HG03439 (cell line): ENCODE data around the gene AP1S1.

Experiments
- ATAC-seq: cut with Tn5 transposase; IDR thresholded peaks from one replicate; pipeline ENCODE4 v1.9.1; 2021; ENCODE audit warnings: mild to moderate bottlenecking, moderate library complexity; ENCODE audit not compliant: unreplicated experiment

AP1S1 gene

DNA sequence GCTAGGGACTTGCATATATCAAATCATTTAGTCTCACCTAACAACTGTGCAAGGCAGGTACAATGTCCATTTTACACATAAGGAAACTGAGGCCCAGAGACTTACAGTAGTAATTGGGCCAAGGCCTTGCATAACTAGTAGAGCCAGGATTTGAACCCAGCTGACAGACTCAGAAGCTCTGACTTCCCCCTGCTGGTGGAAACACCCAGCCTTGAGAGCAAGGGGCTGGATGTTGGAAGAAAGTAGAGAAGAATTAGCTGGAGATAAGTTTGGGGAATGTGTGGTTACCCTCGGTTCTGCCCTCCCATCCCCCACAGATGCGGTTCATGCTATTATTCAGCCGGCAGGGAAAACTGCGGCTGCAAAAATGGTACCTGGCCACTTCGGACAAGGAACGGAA is 2.0 kb downstream of the AP1S1 start:
- no peak for ATAC-seq

DNA sequence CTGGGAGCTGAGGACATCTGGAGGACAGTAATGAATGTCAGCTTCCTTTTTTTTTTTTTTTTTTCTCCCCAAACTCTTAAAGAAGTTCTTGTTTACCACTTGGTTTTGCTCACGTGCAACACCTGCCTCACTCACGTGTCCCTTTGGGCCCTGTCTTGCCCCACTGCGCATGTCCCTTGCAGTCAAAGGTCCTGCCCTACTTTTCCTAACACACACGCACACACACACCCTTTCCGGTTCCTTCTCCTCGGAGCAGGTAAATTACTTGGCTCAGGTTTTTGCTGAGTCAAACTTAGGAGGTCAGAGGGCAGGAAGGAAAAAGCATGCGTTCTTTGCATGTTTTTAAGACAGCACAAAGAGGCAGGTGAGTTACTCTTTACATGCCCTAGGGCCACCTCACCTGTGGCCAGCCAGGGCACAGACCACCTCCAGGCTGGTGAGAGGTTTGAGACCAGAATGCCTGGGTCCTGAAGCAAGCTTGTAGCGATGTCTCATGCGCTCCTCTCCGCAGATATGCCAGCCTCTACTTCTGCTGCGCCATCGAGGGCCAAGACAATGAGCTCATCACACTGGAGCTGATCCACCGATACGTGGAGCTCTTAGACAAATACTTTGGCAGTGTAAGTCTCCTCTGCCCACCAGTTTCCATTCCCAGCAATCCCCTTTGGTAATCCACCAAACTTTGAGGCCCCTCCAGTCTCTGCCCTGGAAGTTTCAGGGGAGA is 2.8 kb downstream of the AP1S1 start:
- no peak for ATAC-seq

DNA sequence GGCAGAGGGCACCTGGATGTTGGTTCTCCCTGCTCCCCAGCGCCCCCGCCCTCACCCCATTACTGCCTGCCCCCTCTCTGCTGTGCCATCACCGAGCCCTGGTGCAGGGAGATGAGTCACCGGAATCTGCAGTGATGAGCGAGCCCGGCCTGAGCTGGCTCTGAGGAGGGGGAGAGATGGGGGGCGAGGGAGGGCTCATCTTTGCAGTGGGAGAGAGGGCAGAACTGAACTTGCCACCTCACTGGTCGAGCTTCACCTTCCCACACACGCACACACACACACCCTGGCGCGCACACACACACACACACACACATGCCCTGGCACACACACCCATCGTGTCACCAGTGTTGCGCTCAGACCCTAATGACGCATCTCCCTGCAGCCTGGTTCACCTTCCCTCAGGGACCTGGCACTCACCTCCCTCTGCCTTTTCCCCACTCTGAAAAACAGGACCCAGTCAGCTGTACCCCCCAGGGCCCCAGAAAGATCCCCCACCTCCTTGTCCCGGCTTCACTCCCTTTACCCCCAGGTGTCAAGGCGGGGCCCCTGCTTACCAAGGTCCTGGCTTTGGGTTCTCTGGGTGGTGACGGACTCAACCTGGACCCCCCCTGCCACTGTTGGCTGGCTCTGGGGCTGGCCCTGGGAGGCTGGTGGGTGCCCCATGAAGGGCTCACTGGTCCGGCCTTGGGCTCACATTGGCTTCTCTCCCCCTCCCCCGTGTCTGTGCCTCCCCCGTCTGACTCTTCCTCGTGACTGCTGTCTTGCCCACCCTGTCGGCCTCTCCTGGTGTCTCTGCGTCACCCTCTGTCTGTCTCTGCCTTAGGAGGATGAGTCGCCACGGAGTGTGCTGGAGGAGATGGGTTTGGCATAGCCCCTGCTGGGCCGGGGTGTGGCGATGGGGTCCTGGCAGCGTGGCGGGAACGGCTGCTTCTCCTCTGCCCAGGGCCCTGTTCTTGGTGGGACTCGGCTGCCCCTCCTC is 5.7 kb downstream of the AP1S1 start:
- no peak for ATAC-seq

DNA sequence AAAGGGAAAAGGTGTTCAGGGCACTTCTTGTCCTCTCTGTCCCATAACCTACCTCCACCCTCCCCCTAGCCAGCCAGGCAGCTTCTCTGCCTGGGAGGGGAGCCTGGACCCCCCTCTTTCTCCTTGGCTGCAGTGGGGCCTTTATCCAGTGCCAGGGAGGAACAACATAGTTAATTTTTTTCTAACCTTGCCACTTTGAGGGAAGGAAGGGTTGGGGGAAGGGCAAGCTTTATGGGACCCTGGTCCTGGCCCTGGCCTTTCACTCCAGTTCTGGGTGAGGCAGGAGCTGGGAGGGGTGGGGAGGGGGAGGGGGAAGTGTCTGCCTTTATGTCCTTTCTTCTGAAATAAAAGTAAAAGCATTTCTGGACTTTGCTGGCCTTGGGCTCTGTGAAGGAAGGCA is 6.6 kb downstream of the AP1S1 start:
- ATAC-seq, result no peak

DNA sequence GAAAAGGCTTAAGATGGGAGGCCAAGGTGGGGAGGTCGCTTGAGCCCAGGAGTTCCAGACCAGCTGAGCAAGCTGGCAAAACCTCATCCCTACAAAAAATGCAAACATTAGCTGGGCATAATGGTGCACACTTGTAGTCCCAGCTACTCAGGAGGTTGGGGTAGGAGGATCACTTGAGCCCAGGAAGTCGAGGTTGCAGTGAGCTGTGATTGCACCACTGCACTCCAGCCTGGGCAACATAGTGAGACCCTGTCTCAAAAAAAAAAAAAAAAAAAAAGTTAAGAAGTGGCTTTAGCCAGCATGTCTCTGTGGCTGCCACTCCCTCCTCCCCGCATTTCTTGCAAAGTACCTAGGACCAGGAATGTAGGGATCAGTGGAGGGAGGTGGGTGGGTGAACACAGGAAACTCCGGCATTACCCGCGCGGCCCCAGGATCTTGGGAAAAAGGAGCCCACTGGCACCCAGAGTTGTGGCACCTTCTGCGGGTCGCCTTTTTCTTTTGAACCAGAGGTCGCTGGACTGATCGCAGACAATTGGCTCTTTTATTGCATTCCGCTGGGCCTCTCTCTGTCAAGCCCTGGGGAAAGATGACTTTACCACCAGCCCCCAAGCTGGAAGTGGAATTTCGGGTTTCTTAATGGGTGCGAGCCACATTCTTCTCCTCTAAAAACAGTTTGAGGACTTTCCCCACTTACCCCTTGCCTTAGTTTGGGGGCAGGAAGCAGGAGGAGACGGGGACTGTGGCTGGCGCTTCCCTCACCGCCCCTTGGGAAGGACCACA is 7.6 kb downstream of the AP1S1 start:
- ATAC-seq, result no peak

DNA sequence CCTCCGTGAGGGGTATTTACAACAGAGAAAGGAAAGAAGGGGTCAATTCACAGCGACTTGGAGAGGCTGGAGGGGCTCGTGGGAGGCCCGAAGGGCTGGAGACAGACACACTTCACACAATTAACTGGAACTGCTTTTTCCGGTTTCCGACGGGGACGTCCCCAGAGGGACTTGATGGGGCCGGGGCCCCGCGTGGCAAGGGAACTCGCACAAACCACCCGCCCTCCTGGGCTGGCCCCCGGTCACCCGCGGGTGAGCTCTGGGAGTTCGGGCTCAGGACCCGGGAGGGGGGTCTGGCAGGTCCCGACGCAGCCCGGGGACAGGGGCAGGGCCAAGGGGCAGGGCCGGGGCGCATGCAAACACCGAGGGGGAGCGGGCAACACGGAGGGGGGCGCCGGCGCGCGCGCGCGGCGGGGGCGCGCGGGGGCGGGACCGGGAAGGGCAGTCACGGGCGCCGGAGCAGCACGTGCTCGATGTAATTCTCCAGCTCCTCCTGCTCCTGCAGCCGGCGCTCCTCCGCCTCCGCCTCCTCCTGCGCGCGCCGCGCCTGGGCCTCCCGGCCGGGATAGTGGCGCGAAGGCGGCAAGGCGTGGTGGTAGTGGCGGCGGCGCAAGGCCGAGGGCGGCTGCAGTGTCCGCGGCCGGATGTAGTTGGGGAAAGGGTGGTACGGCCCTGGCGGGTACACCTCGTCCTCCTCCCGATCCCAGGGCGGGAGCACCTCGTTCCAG is 8.4 kb downstream of the AP1S1 start:
- no peak for ATAC-seq

DNA sequence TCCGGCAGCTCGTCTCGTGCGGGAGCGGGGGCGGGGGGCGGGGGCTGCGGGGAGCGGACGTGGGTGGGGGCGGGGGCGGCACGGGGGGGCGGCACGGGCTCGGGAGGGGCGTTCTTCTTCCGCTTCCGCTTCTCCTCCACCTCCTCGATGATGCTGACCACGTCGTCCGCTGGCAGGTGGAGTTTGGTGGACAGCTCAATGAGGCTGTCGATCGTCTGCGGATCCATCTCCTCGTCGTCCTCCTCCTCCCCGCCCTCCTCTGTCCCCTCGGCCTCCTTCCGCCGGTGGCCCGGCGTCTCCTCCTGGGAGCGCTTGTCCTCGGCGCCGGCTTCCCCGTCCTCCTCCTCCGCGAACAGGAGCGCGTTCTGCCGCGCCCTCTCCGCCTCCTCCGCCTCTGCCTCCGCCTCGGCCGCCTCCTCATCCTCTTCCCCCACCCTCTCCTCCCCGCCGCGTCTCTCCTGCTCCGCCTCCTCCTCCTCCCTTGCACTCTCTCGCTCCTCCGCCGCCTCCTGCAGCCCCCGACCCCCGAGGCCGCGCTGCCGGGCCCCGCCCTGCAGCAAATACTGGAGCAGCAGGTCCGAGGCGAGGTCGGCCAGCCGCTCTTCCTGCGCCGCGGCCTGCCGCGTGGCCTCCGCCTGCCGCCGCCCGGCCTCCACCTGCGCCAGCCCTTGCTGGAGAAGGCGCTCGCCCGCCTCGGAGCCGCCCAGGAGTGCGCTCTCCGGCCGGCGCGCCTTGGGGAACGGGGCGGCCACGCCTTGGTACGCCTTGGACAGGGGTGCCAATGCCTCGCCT is 9.2 kb downstream of the AP1S1 start:
- ATAC-seq, result no peak

DNA sequence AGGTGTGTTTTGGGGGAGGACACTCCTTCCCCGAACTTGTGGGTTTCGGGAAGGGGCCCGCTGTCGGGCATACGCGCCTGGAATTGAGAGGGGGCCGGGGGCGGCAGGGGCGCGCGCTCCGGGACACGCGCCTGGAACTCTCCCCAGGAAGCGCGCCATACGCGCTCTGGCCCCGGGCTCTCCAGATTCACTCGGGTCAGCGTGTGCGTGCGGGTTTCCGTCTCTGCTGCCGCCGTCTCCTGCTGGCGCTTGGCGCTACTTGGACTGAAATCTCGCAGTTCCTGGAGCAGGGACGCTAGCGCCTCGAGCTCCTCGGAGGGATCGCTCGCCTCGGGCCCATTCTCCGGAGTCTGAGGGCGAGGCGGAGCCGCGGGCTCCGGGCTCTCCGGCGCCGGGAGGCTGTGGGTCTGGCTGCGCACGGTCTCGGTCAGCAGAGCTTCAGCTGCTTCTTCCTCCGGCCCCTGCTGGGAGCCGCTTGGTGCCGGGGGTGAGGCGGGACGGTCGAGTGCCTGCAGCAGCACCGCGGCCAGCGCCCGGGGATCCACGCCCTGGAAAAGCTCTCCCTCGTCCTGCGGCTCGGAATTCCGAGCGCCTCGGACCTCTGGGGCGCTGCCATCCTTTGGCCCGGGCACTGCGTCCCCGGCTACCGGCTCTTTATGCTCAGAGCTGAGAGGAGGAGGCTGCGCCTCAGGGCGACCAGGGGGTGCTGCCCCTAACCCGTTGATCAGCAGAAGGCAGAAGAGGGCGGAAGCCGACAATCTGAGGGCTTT is 10.0 kb downstream of the AP1S1 start:
- no peak for ATAC-seq

DNA sequence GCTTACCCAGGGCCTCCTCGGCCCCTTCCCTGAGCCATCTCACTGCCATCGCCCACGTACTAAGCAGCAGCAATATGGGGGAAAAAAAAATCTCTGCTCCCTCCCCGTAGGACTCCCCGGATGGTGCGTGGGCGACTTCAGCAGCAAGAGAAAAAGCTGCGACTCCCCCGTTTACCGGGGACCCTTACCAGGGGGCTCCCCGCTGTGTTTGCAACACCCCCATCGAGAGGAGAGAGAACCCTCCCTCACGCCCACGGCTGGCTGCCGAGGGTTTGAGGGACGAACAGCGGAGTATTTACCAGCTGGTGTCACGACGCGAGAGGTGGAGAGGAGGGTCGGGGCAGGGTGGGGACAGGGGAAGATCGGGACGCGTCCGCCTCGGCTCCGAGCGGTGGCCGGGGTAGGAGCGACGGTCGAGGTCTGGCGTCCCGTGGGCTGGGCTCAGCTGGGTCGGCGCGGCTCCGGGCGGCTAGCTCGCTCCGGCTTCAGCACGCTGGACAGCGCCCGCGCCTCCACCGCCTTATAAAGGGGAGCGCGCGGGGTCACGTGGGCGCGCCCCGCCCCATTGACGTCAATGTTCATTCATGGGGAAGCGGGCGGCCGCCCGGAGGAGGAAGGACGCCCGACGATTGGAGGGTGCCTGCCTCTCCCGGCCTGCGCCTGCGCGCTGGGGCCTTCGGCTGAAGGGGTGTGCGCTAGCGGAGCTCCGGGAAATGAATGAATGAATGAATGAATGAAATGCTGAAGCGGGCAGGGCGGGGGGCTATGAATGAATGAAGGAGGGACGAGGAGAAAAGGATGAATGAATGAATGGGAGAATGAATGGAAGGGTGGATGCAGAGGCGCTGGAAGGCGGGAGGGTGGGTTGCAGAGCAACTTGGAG is 11.0 kb downstream of the AP1S1 start, which contains the start of gene VGF:
Gene VGF (minus strand): TSS at position 495 of the 883 bp plus-strand sequence. CDS start 726 bp downstream, outside the sequence.
- peak; percentile 71 for ATAC-seq

DNA sequence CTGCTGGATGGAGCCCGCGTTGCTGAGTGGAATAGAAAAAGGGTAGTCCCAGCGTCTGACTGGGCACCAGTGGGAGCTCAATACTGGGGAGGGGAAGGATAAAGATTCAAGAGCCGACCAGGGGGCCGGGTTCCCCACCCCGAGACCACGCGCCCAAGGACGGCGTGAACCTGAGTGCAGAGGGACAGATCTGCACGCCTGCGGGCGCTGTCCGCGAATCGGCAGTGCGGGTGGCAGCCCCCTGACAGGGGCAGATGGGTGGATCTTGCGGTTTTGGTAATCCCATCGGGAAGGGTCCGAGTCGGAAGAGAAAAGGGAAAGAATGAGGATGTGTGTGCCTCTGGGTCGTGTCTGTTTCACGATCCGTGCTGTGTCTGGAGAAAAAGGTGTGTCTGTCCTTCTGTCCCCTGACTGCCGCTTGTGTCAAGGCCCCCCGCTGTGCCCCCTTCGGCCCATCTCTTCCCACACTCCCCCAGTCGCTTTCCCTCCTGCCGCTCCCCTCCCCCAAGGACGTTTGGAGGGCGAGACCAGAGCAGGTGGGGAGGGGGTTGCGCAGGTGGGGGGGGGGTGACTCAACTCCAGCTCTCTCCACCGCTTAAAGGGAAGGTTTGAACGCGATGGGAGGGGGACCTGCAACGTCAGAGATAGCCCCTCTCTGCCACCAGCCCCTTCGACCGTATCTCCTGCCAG is 11.8 kb downstream of the AP1S1 start:
- no peak for ATAC-seq

DNA sequence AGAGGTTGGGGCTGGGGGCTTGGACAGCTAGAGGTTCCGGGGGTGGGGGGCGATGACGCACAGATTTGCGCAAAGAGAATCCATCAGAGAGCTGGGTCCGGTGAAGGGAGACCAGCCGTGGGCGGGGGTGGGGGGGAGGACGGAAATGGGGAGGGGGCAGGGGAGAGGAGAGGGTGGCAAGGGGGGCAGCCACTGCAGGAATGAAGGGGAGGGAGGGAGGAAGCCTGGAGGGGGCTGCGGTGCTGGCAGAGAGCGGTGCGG is 12.3 kb downstream of the AP1S1 start:
- ATAC-seq, result no peak

DNA sequence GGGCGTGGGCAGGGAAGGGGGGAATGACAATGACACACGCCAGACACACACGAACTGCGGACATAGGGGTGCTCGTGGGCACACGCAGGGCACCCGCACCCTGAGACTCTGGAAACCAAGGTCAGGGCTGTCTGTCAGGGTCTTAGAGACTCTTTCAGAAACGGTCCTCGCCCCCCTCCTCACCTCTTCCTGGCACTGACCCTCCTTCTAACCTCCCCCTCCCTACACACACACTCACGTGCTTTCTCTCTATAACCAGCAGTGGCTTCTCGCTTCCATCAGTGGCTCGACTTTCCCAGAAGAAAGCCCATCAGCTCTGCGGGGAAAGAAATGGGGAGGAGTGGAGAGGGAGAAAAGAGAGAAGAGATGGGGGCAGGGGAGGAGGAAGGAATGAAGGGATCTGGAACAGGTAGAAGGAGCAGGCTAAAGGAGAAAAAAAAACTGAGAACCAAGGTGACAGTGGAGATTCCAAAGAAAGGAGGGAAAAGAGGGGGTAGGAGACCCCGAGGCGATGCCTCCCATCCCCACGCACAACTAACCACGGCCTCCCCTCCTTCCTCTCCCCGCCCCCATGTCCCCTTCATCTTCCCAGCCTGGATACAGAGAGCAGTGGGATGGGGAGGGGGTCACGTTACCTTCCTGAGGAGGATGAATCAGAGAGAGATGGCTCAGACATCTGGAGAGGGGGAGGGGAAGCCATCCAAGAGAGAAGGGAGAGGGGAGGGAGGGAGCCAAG is 12.8 kb downstream of the AP1S1 start:
- no peak for ATAC-seq

DNA sequence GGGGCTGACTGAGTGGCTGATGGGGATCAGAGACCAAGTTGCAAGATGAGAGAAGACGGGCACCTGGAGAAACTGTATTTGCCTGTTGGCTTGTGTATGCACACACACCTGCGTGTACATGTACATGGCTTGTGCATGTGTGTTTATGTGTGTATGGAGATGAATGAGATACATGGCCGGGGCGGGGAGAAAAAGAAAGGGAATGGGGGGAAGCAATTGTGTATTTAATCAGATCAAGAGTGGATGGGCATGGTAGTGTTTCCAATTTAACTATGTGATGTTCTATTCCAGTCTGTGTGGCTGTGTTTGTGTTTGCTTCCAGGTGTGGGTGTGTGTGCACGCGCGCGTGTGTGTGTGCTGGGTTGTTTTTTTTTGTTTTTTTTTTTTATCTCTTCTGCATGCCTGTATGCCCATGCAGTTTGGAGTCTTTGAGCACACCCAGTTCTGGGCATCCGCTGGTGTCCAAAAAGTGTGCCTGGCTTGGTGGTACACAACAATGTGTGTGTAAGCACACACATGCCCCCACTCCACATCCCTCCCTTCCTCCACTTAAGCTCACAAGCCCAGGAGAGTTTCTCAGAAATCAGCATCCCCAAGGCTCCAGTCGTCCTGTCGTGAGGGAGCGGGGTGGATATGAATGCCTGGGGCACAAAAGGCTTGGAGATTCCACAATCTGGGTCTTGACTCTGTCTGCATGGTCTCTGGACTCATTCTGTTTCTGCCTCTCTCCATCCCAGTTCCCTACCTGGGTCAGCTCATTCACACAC is 13.6 kb downstream of the AP1S1 start:
- no peak for ATAC-seq

DNA sequence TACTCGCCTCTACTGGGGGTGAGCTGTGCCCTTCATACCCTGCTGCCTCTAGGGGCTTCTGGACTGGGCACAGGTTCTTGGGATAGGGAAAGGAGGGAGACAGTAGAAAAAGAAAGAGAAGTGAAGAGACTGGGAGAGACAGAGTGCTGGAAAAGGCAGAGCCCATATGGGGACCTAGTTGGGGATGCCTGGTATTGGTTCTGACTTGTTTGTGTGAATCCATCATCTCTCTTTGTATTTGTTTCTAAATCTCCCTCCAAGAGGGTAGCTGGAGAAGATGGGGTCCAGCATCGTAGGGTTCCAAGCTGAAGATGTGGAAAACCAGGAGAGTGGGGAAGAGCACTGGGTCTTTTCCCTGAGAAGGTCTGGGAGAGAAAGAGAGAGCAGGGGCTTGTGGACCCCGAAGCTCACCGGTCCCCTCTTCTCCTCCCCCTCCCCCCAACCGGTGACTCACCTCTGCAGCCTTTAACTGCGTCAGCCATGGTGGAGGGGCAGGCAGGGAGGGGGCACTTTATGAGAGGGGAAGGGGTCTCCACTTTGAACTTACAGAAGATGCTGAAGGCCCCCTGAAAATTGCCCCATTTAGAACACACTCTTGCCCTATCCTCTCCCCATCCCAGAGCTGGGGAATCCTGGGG is 14.3 kb downstream of the AP1S1 start:
- ATAC-seq, result no peak

DNA sequence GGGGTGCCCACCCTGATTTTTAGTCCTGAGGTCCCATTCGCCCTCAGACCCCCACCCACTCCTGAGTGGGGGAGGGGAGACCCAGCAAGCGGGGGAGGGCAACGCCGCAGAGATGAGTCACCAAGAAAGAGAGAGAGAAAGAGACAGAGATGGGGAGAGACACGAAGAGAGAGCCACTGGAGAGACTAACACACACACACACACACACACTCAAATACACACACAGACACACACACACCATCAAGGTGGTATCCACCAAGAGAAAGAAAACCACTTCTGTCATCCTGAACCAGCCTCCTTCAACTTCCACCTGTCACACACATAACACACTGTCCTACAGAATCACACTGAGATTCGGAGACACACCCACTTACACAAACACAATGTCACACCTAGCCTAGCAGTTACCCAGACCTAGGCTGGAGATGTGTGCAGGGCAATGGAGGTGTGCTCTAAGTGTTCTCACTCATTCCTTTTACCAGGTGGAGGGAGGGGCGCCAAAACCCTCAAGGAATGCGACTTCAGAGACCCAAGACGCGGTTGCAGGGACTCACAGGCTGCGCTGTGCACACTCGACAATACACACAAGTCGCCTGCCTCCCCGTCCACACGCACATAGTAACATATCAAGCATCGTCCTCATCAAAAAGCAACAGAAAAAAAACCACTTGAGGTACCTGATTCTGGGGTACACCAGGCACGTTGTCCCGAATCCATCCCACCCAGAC is 15.0 kb downstream of the AP1S1 start:
- ATAC-seq, result no peak
